GM12878 (cell line): Measurements from ENCODE around the gene CD84. TPM values are rescaled to one million over a fixed set of nuclear protein-coding genes. Genes with fewer than 3 reads are reported as not detected.

Source experiments
- BCLAF1 ChIP-seq: fragments of 450-650 bp; IDR thresholded peaks from 2 replicates; pipeline ENCODE4 v1.6.1; 2017; ENCODE audit warnings: antibody characterized with exemption, mild to moderate bottlenecking, moderate library complexity
- CBFB ChIP-seq: IDR thresholded peaks from 2 replicates; pipeline ENCODE4 v1.6.1; 2016; ENCODE audit warnings: antibody characterized with exemption, low read depth
- DPF2 ChIP-seq: fragments of 450-650 bp; IDR thresholded peaks from 2 replicates; pipeline ENCODE4 v1.6.1; 2017; ENCODE audit warnings: mild to moderate bottlenecking
- E2F4 ChIP-seq: IDR thresholded peaks from 2 replicates; pipeline ENCODE4 v1.6.1; 2012; ENCODE audit warnings: low read depth, low read length, improper control_type of control experiment
- EGR1 ChIP-seq, 2 experiments: IDR thresholded peaks; 1 replicate in 1 of 2; 2 replicates in 1 of 2; pipeline ENCODE4 v1.6.1; 2011 to 2012; ENCODE audit warnings: low read depth in 2 of 2, low read length in 2 of 2, borderline replicate concordance in 1 of 2, mild to moderate bottlenecking in 1 of 2, moderate library complexity in 1 of 2
- ETV6 ChIP-seq, 2 experiments: fragments of 450-650 bp in 1 of 2; IDR thresholded peaks in 1 of 2; conservative IDR thresholded peaks in 1 of 2; 2 replicates each; pipeline ENCODE4 v1.6.1; 2014; ENCODE audit warnings: antibody characterized with exemption in 1 of 2, borderline replicate concordance in 1 of 2, low read depth in 1 of 2, mild to moderate bottlenecking in 1 of 2, moderate library complexity in 1 of 2
- JUNB ChIP-seq: IDR thresholded peaks from 2 replicates; pipeline ENCODE4 v1.6.1; 2016; ENCODE audit warnings: antibody characterized with exemption, mild to moderate bottlenecking
- MTA3 ChIP-seq: IDR thresholded peaks from 2 replicates; pipeline ENCODE4 v1.6.1; 2012; ENCODE audit warnings: low read length, inconsistent platforms, borderline replicate concordance
- MYB ChIP-seq: fragments of 150-350 bp; IDR thresholded peaks from 2 replicates; pipeline ENCODE4 v1.6.1; 2014; ENCODE audit warnings: mild to moderate bottlenecking, low read depth, low read length, borderline replicate concordance
- PKNOX1 ChIP-seq: fragments of 450-650 bp; IDR thresholded peaks from 2 replicates; pipeline ENCODE4 v1.6.1; 2016; ENCODE audit warnings: mild to moderate bottlenecking
- RB1 ChIP-seq: fragments of 450-650 bp; formaldehyde crosslinking; IDR thresholded peaks from 2 replicates; pipeline ENCODE4 v1.6.1; 2017; ENCODE audit warnings: mild to moderate bottlenecking, borderline replicate concordance
- SKIL ChIP-seq: fragments of 450-650 bp; IDR thresholded peaks from 2 replicates; pipeline ENCODE4 v1.6.1; 2017; ENCODE audit warnings: mild to moderate bottlenecking, low read depth, inconsistent platforms; ENCODE audit not compliant: poor library complexity, severe bottlenecking
- SRF ChIP-seq, 2 experiments: IDR thresholded peaks; 2 replicates each; pipeline ENCODE4 v1.6.1; 2011; ENCODE audit warnings: low read depth in 2 of 2, low read length in 2 of 2, mild to moderate bottlenecking in 1 of 2, moderate library complexity in 1 of 2
- TARDBP ChIP-seq: IDR thresholded peaks from 2 replicates; pipeline ENCODE4 v1.6.1; 2016; ENCODE audit warnings: borderline replicate concordance
- ZBED1 ChIP-seq: IDR thresholded peaks from 2 replicates; pipeline ENCODE4 v1.6.1; 2016; ENCODE audit warnings: borderline replicate concordance
- ZBTB11 ChIP-seq: fragments of 450-650 bp; formaldehyde crosslinking; IDR thresholded peaks from 2 replicates; pipeline ENCODE4 v1.5.0; 2022; ENCODE audit warnings: mild to moderate bottlenecking, missing genetic modification characterization
- ZNF207 ChIP-seq: fragments of 450-650 bp; IDR thresholded peaks from 2 replicates; pipeline ENCODE4 v1.6.1; 2014; ENCODE audit warnings: antibody characterized with exemption, mild to moderate bottlenecking, borderline replicate concordance
- ZNF217 ChIP-seq: fragments of 450-650 bp; IDR thresholded peaks from 2 replicates; pipeline ENCODE4 v1.6.1; 2017; ENCODE audit warnings: antibody characterized with exemption, mild to moderate bottlenecking
- polyA plus RNA-seq, 11 experiments: library from polyadenylated mRNA; depleted of rRNA in 4 of 11; unstranded in 6 of 11; stranded (reverse) in 5 of 11; fragments of >200 nt; fragmentation: Nextera tagmentation in 4 of 11; fragmentation: Illumina TruSeq in 1 of 11; extraction: Ambion mirVana in 4 of 11; extraction: Trizol in 1 of 11; gene quantifications; 1 replicate in 1 of 11; 2 replicates in 10 of 11; pipeline versions ENCODE4 v1.2.1 to v1.2.3, GENCODE V29; 2011 to 2016; ENCODE audit warnings: inconsistent platforms in 2 of 11, missing spikeins in 2 of 11, low read depth in 1 of 11
- total RNA-seq, 4 experiments: library from RNA; depleted of rRNA in 3 of 4; stranded (reverse); fragments of >200 nt in 3 of 4; fragmentation: Illumina TruSeq in 1 of 4; extraction: Trizol in 1 of 4; gene quantifications; 2 replicates each; pipeline versions ENCODE4 v1.2.1 to v1.2.3, GENCODE V29; 2013 to 2021

Gene CD84
- total and polyA plus RNA-seq, 10 of the 15 experiments (the other 5 are each of a cell fraction or from before 2014, with no cell fraction given): 3.4 to 20.3 (median 11.7) TPM

GRCh38 chr1:160624464-160624863 is 45.2 kb upstream of the CD84 start (continued):
- no peak for TF ChIP-seq PKNOX1
- TF ChIP-seq ZBTB11 (CRISPR knock-in tag): no peak
- no peak for TF ChIP-seq ZBED1
- TF ChIP-seq JUNB: no peak
- no peak for TF ChIP-seq BCLAF1
- TF ChIP-seq CBFB: no peak
- TF ChIP-seq ZNF207: no peak
- TF ChIP-seq RB1: no peak
- TF ChIP-seq TARDBP: no peak
- TF ChIP-seq MYB: no peak
- TF ChIP-seq SRF (IDR thresholded peaks at IDR 0.05; ENCODE audit: low read depth in 2 of 2, low read length in 2 of 2): no peak
- TF ChIP-seq ETV6 (conservative IDR thresholded peaks at IDR 0.05 in 1 of 2, IDR thresholded peaks at IDR 0.05 in 1 of 2; ENCODE audit: borderline replicate concordance in 1 of 2, low read depth in 1 of 2): no peak
- TF ChIP-seq EGR1 (IDR thresholded peaks at IDR 0.05; ENCODE audit: borderline replicate concordance in 1 of 2, low read depth in 2 of 2, low read length in 2 of 2): no peak
- peak; percentile 89; the same call in 1 of the 2 replicates for TF ChIP-seq MTA3
- TF ChIP-seq E2F4: no peak
- no peak for TF ChIP-seq DPF2
- peak; percentile 96 for TF ChIP-seq SKIL
- TF ChIP-seq ZNF217: no peak
